ENCODE results near the gene RALGPS2.

RALGPS2 gene

GRCh38 chr1:178714453-178714852 is 10.6 kb upstream of the RALGPS2 start:
- TF ChIP-seq CTCF (IDR thresholded peaks at IDR 0.05; ENCODE audit: insufficient read depth, low read length, missing control alignments): no peak
- CTCF ChIA-PET: interaction anchor here (1.0 kb wide), 1 partner anchor 20 kb away, joined by 3 read pairs; no protein-coding TSS in a partner anchor
- H3K4me3 ChIP-seq (ENCODE audit: low read depth, low read length): no peak overlapping the region
- no peak for DNase-seq (ENCODE audit: low read depth, low spot score)
- POLR2A ChIA-PET: no interaction called here

- POLR2A ChIA-PET: no interaction called here
- no peak for TF ChIP-seq CTCF (IDR thresholded peaks at IDR 0.05; ENCODE audit: insufficient read depth, low read length, missing control alignments)
- H3K4me3 ChIP-seq (ENCODE audit: low read depth, low read length): no peak overlapping the region
- DNase-seq (ENCODE audit: low read depth, low spot score): peak; percentile 33
- CTCF ChIA-PET: no interaction called here
Observed at GRCh38 chr1:178716111-178716510, 8.9 kb upstream of the RALGPS2 start.

GRCh38 chr1:178718520-178718919 is 6.5 kb upstream of the RALGPS2 start:
- ChIA-PET CTCF (interaction anchor here (1.0 to 1.7 kb wide), 3 partner anchors 47 to 284 kb away, joined by 3 to 6 read pairs (median 3); no protein-coding TSS in a partner anchor), POLR2A (no interaction called here)
- no peak for TF ChIP-seq CTCF (IDR thresholded peaks at IDR 0.05; ENCODE audit: insufficient read depth, low read length, missing control alignments)
- DNase-seq (ENCODE audit: low read depth, low spot score): no peak
- no peak overlapping the region for H3K4me3 ChIP-seq (ENCODE audit: low read depth, low read length)

GRCh38 chr1:178723546-178723945 is 1.5 kb upstream of the RALGPS2 start:
- no peak for TF ChIP-seq CTCF (IDR thresholded peaks at IDR 0.05; ENCODE audit: insufficient read depth, low read length, missing control alignments)
- no peak overlapping the region for H3K4me3 ChIP-seq (ENCODE audit: low read depth, low read length)
- DNase-seq (ENCODE audit: low read depth, low spot score): no peak
- POLR2A ChIA-PET: no interaction called here
- CTCF ChIA-PET: no interaction called here

GRCh38 chr1:178724376-178724727 is 692 bp upstream of the RALGPS2 start:
- ChIA-PET CTCF (no interaction called here), POLR2A (interaction anchor here (0.8 kb wide), 1 partner anchor 186 kb away, joined by 3 read pairs; no protein-coding TSS in a partner anchor)
- H3K4me3 ChIP-seq (ENCODE audit: low read depth, low read length): peak overlapping the region; percentile 76; the same call in 1 of the 2 replicates
- DNase-seq (ENCODE audit: low read depth, low spot score): no peak
- TF ChIP-seq CTCF (IDR thresholded peaks at IDR 0.05; ENCODE audit: insufficient read depth, low read length, missing control alignments): no peak

- peak overlapping the region; percentile 76 for H3K4me3 ChIP-seq (ENCODE audit: low read depth, low read length)
- peak; percentile 5 for TF ChIP-seq CTCF (IDR thresholded peaks at IDR 0.05; ENCODE audit: insufficient read depth, low read length, missing control alignments)
- ChIA-PET CTCF (interaction anchor here (1.1 to 2.3 kb wide), 3 partner anchors 182 to 277 kb away, joined by 3 to 10 read pairs (median 6); no protein-coding TSS in a partner anchor), POLR2A (interaction anchor here (0.6 to 1.0 kb wide), 2 partner anchors 183 to 353 kb away, joined by 3 to 4 read pairs; no protein-coding TSS in a partner anchor)
- DNase-seq (ENCODE audit: low read depth, low spot score): no peak
Observed at GRCh38 chr1:178725466-178726086, 532 bp downstream of the RALGPS2 start.

Data from AG04449 (cell line).